Heart left ventricle (tissue), 16 donors: ENCODE results near the gene PLA2R1. TPM values are rescaled to one million over a fixed set of nuclear protein-coding genes. Genes with fewer than 3 reads are reported as not detected.

Source experiments
- ATAC-seq, 4 donors: fragments of 200-7000 bp; cut with Tn5 transposase; one replicate each; pipeline ENCODE4 v1.9.1; 2020 to 2022; ENCODE audit warnings: moderate library complexity in 4 of 4, mild to moderate bottlenecking in 3 of 4, moderate number of reproducible peaks in 1 of 4
- DNase-seq, 5 donors: peaks; one replicate each; pipeline ENCODE4 v3.0.0-alpha.2; 2020
- H3K27ac ChIP-seq, 12 donors: fragments of 200-600 bp; sonication (generic) in 4 of 12; one replicate each; pipeline versions ENCODE4 v1.5.0 to v1.8.0; 2016 to 2022; ENCODE audit warnings: mild to moderate bottlenecking in 2 of 12
- H3K27me3 ChIP-seq, 9 donors: fragments of 200-600 bp; sonication (generic) in 2 of 9; one replicate each; pipeline versions ENCODE4 v1.5.1 to v1.8.0; 2016 to 2022; ENCODE audit warnings: mild to moderate bottlenecking in 3 of 9
- H3K36me3 ChIP-seq, 9 donors: fragments of 200-600 bp; sonication (generic) in 2 of 9; one replicate each; pipeline versions ENCODE4 v1.5.0 to v1.8.0; 2018 to 2022; ENCODE audit warnings: mild to moderate bottlenecking in 2 of 9
- H3K4me1 ChIP-seq, 12 donors: fragments of 200-600 bp; sonication (generic) in 4 of 12; one replicate each; pipeline versions ENCODE4 v1.5.0 to v1.8.0; 2016 to 2022; ENCODE audit warnings: mild to moderate bottlenecking in 3 of 12
- H3K4me3 ChIP-seq, 12 donors: fragments of 200-600 bp; sonication (generic) in 4 of 12; one replicate each; pipeline versions ENCODE4 v1.5.0 to v1.8.0; 2017 to 2022; ENCODE audit warnings: mild to moderate bottlenecking in 9 of 12, moderate library complexity in 4 of 12
- H3K9me3 ChIP-seq, 12 donors: fragments of 200-600 bp; sonication (generic) in 4 of 12; one replicate each; pipeline versions ENCODE4 v1.5.0 to v1.8.0; 2016 to 2022; ENCODE audit warnings: mild to moderate bottlenecking in 1 of 12
- POLR2A ChIP-seq, 2 donors: fragments of 450-650 bp; IDR thresholded peaks; one replicate each; pipeline ENCODE4 v1.6.1; 2017; ENCODE audit warnings: antibody characterized with exemption in 2 of 2, mild to moderate bottlenecking in 2 of 2, moderate library complexity in 2 of 2
- WGBS, 4 donors: extraction: QIAGEN DNeasy Blood & Tissue Kit in 2 of 4; methylation state at CpG; one replicate each; pipeline versions ENCODE4 v1.1.5 to v1.1.7; 2013 to 2018; 5-methylcytosine and 5-hydroxymethylcytosine counted together
- intact Hi-C, 10 donors: fragments of 100-400 bp; cut with DNase I; formaldehyde crosslinking; loops; one replicate each; pipeline versions ENCODE4 v1.11.1 to v1.14.2; 2022
- polyA plus RNA-seq, 2 donors: library from polyadenylated mRNA; stranded (reverse); fragments of 200-250 nt; gene quantifications; one replicate each; pipeline ENCODE4 v1.2.3, GENCODE V29; 2013
- total RNA-seq, 9 donors: library from RNA; depleted of rRNA in 2 of 9; stranded (reverse); fragments of >200 nt in 2 of 9; fragmentation: NEBNext Ultra II Directional in 3 of 9; extraction: Animal tissue kit (Norgen Biotek cat#: 25700) in 3 of 9; gene quantifications; one replicate each; pipeline versions ENCODE4 v1.1.0 to v1.2.4, GENCODE V29; 2016 to 2023
- TF ChIP-seq, protein P1 (sequence below), 12 donors: fragments of 200-600 bp; sonication (generic) in 4 of 12; IDR thresholded peaks; one replicate each; pipeline versions ENCODE4 v1.5.0 to v1.8.0; 2018 to 2022; ENCODE audit warnings: antibody characterized with exemption in 12 of 12, mild to moderate bottlenecking in 5 of 12
- donor health status: ischemic (EF 13 %, LVEDD 7.1; RV severe dilation, severe dysfunction).
- donor health status: healthy with polysubstance abuse.
- donor health status: DM: no; HTN: yes; CAD: no.
- donor health status: DM: no; HTN: no; CAD: no.
- donor health status: ischemic (EF 25% LVEDD 6.9; RV normal size, moderate dysfunction).
- donor health status: ischemic (EF 25% LVEDD 5.7; RV mildly dilated, moderate dysfunction).
- donor health status: healthy.
- donor health status: DM: yes; HTN: yes; CAD: no.
- donor health status: ischemic (EF 35%, LVEDD 5.7; RV mildly dilated, moderate dysfunction).
- donor health status: nonischemic (EF 11% LVEDD 7.7; RV severe dilation, severe dysfunction).
- donor health status: DM: yes; HTN: yes; CAD: no.
- donor health status: PGD.
- donor health status: ischemic (EF 29% LVEDD 5.4; RV normal size, mild dysfunction).
- donor health status: nonischemic (EF 23%, LVEDD 6.1; RV moderate dilation, normal function).

The PLA2R1 gene
- total and polyA plus RNA-seq, 11 donors = 0.36 to 4.7 (median 2.1) TPM

DNA sequence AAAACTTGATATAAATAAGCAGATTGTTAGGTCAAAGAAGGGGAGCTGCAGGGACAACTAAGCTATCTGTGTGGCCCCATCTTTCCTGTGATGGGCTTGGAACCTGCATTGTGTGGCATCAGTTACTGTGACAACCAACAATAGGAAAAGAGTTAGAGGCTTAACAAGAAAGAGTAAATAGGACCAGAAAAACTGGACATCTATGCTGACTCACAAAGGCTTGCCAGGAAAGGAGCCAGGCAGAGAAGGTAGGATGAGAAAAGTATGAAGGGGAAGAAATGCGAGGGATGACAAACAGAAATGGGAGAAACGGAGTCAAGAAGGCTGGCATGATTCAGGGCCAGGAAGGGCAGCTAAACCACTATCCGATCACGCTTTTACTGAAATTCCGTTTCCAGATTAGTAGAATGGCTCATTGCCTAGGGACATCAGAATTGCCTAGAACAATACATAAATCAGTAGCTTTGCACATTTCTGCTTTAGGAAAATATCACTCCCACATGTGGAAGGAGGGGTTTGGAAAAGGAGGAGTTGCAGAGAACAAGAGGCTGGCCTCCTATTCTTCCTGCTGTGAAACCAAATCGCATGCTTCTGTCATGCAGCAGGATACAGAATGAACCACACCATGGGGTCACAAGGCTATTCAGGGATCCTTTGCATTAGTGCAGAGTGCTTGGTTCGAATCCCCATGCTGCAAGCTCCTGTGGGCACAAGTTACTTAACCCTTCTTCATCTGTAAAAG, 7.3 kb downstream of the PLA2R1 start:
- H3K4me1 ChIP-seq = peaks cover 0 to 16% (median 4%) of the 10 kb centered on the region in 12 donors
- no peaks in the 10 kb centered on the region for H3K36me3 ChIP-seq
- H3K27ac ChIP-seq = no peak overlapping the region
- intact Hi-C loops = no loop called here
- ATAC-seq = no peak
- H3K9me3 ChIP-seq = no peaks in the 10 kb centered on the region
- no peak for TF ChIP-seq POLR2A (IDR thresholded peaks at IDR 0.05)
- TF ChIP-seq, protein P1, sequence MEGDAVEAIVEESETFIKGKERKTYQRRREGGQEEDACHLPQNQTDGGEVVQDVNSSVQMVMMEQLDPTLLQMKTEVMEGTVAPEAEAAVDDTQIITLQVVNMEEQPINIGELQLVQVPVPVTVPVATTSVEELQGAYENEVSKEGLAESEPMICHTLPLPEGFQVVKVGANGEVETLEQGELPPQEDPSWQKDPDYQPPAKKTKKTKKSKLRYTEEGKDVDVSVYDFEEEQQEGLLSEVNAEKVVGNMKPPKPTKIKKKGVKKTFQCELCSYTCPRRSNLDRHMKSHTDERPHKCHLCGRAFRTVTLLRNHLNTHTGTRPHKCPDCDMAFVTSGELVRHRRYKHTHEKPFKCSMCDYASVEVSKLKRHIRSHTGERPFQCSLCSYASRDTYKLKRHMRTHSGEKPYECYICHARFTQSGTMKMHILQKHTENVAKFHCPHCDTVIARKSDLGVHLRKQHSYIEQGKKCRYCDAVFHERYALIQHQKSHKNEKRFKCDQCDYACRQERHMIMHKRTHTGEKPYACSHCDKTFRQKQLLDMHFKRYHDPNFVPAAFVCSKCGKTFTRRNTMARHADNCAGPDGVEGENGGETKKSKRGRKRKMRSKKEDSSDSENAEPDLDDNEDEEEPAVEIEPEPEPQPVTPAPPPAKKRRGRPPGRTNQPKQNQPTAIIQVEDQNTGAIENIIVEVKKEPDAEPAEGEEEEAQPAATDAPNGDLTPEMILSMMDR (IDR thresholded peaks at IDR 0.05) = no peak
- no peak overlapping the region for H3K4me3 ChIP-seq
- WGBS, 4 donors = 63 to 81% (median 72%) methylated on average over 7 of the region's 7 CpGs
- no peak for DNase-seq
- no peaks in the 10 kb centered on the region for H3K27me3 ChIP-seq

DNA sequence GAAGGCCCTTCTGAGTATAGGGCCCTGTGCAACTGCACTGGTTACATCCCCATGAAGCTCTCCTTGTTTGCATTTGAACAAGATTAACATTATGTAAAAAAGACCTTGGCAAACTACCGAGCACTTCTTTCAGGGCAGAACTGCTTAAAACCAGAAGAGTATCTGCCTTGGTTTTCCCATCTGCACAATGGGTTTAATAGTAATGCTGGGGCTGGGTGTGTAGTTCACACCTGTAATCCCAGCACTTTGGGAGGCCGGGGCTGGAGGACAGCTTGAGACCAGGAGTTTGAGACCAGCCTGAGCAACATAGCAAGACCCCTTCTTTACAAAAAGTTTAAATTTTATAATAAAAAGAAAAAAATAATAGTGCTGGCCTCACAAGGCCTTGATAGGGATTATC, 8.5 kb downstream of the PLA2R1 start:
- Histone ChIP-seq H3K9me3 (no peaks in the 10 kb centered on the region), H3K27ac (no peak overlapping the region), H3K4me1 (peaks cover 0 to 16% (median 4%) of the 10 kb centered on the region in 12 donors), H3K36me3 (no peaks in the 10 kb centered on the region), H3K27me3 (no peaks in the 10 kb centered on the region), H3K4me3 (no peak overlapping the region)
- ATAC-seq (no peak), DNase-seq (no peak)
- intact Hi-C loops = no loop called here
- TF ChIP-seq POLR2A (IDR thresholded peaks at IDR 0.05) = no peak
- TF ChIP-seq, protein P1 (IDR thresholded peaks at IDR 0.05) = no peak
- 90 to 98% (median 93%) methylated on average over 2 of the region's 2 CpGs for WGBS, 4 donors

DNA sequence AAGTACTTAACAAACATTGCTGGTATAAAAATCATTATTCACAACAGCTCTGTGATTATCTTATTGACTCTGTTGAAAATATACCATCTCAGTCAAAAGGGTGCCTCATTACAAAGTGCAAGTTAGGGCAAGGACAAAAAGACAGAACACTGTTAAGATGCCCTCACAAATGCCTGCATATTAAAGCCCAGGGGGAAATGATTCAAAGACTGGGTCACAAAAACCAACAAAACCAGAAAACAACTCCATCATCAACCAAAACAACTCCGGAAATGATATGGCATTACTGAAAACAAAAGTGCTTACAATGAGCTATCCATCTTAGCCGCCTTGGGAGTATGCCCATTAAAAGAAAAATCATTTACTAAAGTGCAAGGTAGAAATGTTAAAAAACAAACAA, 9.9 kb downstream of the PLA2R1 start:
- Histone ChIP-seq H3K27me3 (no peaks in the 10 kb centered on the region), H3K4me3 (no peak overlapping the region), H3K4me1 (peaks cover 0 to 16% (median 4%) of the 10 kb centered on the region in 12 donors), H3K27ac (no peak overlapping the region), H3K9me3 (no peaks in the 10 kb centered on the region), H3K36me3 (no peaks in the 10 kb centered on the region)
- ATAC-seq = no peak
- TF ChIP-seq POLR2A (IDR thresholded peaks at IDR 0.05) = no peak
- TF ChIP-seq, protein P1 (IDR thresholded peaks at IDR 0.05) = no peak
- intact Hi-C loops = no loop called here
- WGBS, 4 donors = 79 to 95% (median 90%) methylated on average over 2 of the region's 2 CpGs
- no peak for DNase-seq

DNA sequence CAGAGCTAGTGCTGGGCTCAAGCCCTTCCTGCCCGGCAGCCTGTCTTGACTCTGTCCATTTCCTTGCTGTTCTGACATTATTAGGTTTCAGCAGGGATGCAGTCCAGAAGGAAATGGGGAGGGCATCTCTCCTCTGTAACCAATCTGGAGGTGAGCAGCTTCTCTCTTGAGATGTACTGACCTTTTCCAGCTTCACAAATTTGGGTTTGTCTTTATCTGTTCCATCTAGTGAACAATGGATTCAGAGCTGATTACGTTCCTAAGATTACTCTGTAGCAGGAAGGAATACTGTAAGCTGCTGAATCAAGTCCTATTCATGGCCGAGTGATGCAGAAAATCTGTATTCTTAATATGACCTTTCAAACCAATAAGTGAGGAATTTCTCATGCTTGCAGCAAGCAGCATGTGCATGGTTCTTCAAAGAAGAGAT, 11.0 kb downstream of the PLA2R1 start:
- H3K36me3 ChIP-seq = no peaks in the 10 kb centered on the region
- peaks cover 0 to 16% (median 4%) of the 10 kb centered on the region in 12 donors for H3K4me1 ChIP-seq
- H3K4me3 ChIP-seq = no peak overlapping the region
- no peaks in the 10 kb centered on the region for H3K27me3 ChIP-seq
- 50 to 66% (median 63%) methylated on average over 3 of the region's 3 CpGs for WGBS, 4 donors
- no peak overlapping the region for H3K27ac ChIP-seq
- peak in 1 of 4 donors; percentile 39 for ATAC-seq
- no peak for DNase-seq
- intact Hi-C loops = no loop called here
- TF ChIP-seq POLR2A (IDR thresholded peaks at IDR 0.05) = no peak
- TF ChIP-seq, protein P1 (IDR thresholded peaks at IDR 0.05) = no peak
- no peaks in the 10 kb centered on the region for H3K9me3 ChIP-seq
